Tibial nerve (tissue), 4 donors: ENCODE measurements around the gene NSDHL. TPM values are rescaled to one million over a fixed set of nuclear protein-coding genes. Genes with fewer than 3 reads are reported as not detected.

ENCODE experiments used
- DNase-seq, 2 donors: peaks; one replicate each; pipeline ENCODE4 v3.0.0-alpha.2; 2019; ENCODE audit warnings: low spot score in 2 of 2
- H3K27ac ChIP-seq, 4 donors: fragments of 200-600 bp; sonication (generic) in 3 of 4; one replicate each; pipeline ENCODE4 v1.5.1; 2017 to 2019; ENCODE audit warnings: mild to moderate bottlenecking in 1 of 4
- H3K27me3 ChIP-seq, 2 donors: fragments of 200-600 bp; sonication (generic) in 1 of 2; one replicate each; pipeline versions ENCODE4 v1.5.1 to v1.6.0; 2017 to 2019
- H3K36me3 ChIP-seq, 3 donors: fragments of 200-600 bp; sonication (generic); one replicate each; pipeline ENCODE4 v1.5.1; 2018 to 2019
- H3K4me1 ChIP-seq, 4 donors: fragments of 200-600 bp; sonication (generic) in 3 of 4; one replicate each; pipeline ENCODE4 v1.5.1; 2017 to 2019
- H3K4me3 ChIP-seq, 4 donors: fragments of 200-600 bp; sonication (generic) in 3 of 4; one replicate each; pipeline ENCODE4 v1.5.1; 2017 to 2019; ENCODE audit warnings: mild to moderate bottlenecking in 1 of 4, moderate library complexity in 1 of 4
- H3K9me3 ChIP-seq, 4 donors: fragments of 200-600 bp; sonication (generic) in 3 of 4; one replicate each; pipeline ENCODE4 v1.5.1; 2017 to 2019
- CTCF ChIP-seq, 5 experiments: fragments of 200-600 bp in 3 of 5; fragments of 450-650 bp in 2 of 5; sonication (generic) in 3 of 5; IDR thresholded peaks; one replicate each; pipeline ENCODE4 v1.5.1; 2016 to 2019; ENCODE audit warnings: antibody characterized with exemption in 5 of 5, mild to moderate bottlenecking in 3 of 5, moderate library complexity in 2 of 5
- EP300 ChIP-seq, 2 donors: sonication (generic); formaldehyde crosslinking; IDR thresholded peaks; one replicate each; pipeline ENCODE4 v1.6.1; 2017; ENCODE audit warnings: antibody characterized with exemption in 2 of 2, mild to moderate bottlenecking in 1 of 2
- POLR2A ChIP-seq, 2 donors: fragments of 450-650 bp; IDR thresholded peaks; one replicate each; pipeline ENCODE4 v1.6.1; 2017; ENCODE audit warnings: antibody characterized with exemption in 2 of 2, mild to moderate bottlenecking in 2 of 2, moderate library complexity in 2 of 2
- WGBS, 2 donors: methylation state at CpG; one replicate each; pipeline ENCODE4 v1.1.5; 2018; 5-methylcytosine and 5-hydroxymethylcytosine counted together
- total RNA-seq, 4 donors: library from RNA; depleted of rRNA; stranded (reverse); fragments of >200 nt; gene quantifications; one replicate each; pipeline ENCODE4 v1.1.0, GENCODE V29; 2016

Gene NSDHL
- total RNA-seq, 4 donors from 2014 or later = 8.0 to 16.8 (median 12.5) TPM

GRCh38 chrX:152897222-152898131 is 66.6 kb downstream of the NSDHL start, which contains the start of gene ZNF185:
Gene ZNF185 (plus strand): TSS chrX:152898067. CDS start chrX:152914490, 16,423 bp downstream.
- Histone ChIP-seq H3K9me3 (no peaks in the 10 kb centered on the region), H3K36me3 (no peaks in the 10 kb centered on the region), H3K27ac (peak within 1 kb of the TSS in 1 of 4 donors; percentile 65), H3K4me1 (no peaks in the 10 kb centered on the region), H3K4me3 (peak within 1 kb of the TSS in 3 of 4 donors; percentile 19 to 49 (median 29)), H3K27me3 (peaks cover 0 to 11% of the 10 kb centered on the region in 2 donors)
- 5 to 47% methylated on average over 26 to 53 of the region's 64 CpGs for WGBS, 2 donors
- TF ChIP-seq EP300 (IDR thresholded peaks at IDR 0.05) (no peak), POLR2A (IDR thresholded peaks at IDR 0.05) (no peak)
- no peak for DNase-seq

GRCh38 chrX:152898442-152898841 is 67.6 kb downstream of the NSDHL start:
- no peaks in the 10 kb centered on the region for H3K36me3 ChIP-seq
- H3K4me1 ChIP-seq = no peaks in the 10 kb centered on the region
- H3K4me3 ChIP-seq = peak overlapping the region in 2 of 4 donors; percentile 5 to 49
- no peak for DNase-seq
- H3K27ac ChIP-seq = peak overlapping the region in 1 of 4 donors; percentile 65
- WGBS, 2 donors = 72 to 76% methylated on average over 6 to 10 of the region's 10 CpGs
- no peak for TF ChIP-seq CTCF (IDR thresholded peaks at IDR 0.05)
- no peak for TF ChIP-seq POLR2A (IDR thresholded peaks at IDR 0.05)
- TF ChIP-seq EP300 (IDR thresholded peaks at IDR 0.05) = no peak
- peaks cover 0 to 11% of the 10 kb centered on the region in 2 donors for H3K27me3 ChIP-seq
- H3K9me3 ChIP-seq = no peaks in the 10 kb centered on the region

GRCh38 chrX:152899111-152899873 is 68.4 kb downstream of the NSDHL start:
- Histone ChIP-seq H3K4me1 (peaks cover 0 to 3% (median 0%) of the 10 kb centered on the region in 4 donors), H3K36me3 (no peaks in the 10 kb centered on the region), H3K27me3 (peaks cover 0 to 11% of the 10 kb centered on the region in 2 donors), H3K4me3 (no peak overlapping the region), H3K9me3 (no peaks in the 10 kb centered on the region), H3K27ac (peak overlapping the region in 1 of 4 donors; percentile 65)
- no peak for DNase-seq
- no peak for TF ChIP-seq EP300 (IDR thresholded peaks at IDR 0.05)
- no peak for TF ChIP-seq CTCF (IDR thresholded peaks at IDR 0.05)
- no peak for TF ChIP-seq POLR2A (IDR thresholded peaks at IDR 0.05)
- WGBS, 2 donors = 80 to 96% methylated on average over 5 to 12 of the region's 16 CpGs

- 78 to 100% methylated on average over 2 to 12 of the region's 12 CpGs for WGBS, 2 donors
- no peak for DNase-seq
- Histone ChIP-seq H3K27ac (no peak overlapping the region), H3K4me3 (no peak overlapping the region), H3K36me3 (no peaks in the 10 kb centered on the region), H3K9me3 (no peaks in the 10 kb centered on the region), H3K27me3 (peaks cover 0 to 11% of the 10 kb centered on the region in 2 donors), H3K4me1 (peaks cover 0 to 8% (median 0%) of the 10 kb centered on the region in 4 donors)
- TF ChIP-seq EP300 (IDR thresholded peaks at IDR 0.05) = no peak
- TF ChIP-seq POLR2A (IDR thresholded peaks at IDR 0.05) = no peak
- no peak for TF ChIP-seq CTCF (IDR thresholded peaks at IDR 0.05)
Observed at GRCh38 chrX:152899874-152900719, 69.2 kb downstream of the NSDHL start.

- Histone ChIP-seq H3K4me3 (no peak overlapping the region), H3K4me1 (peaks cover 0 to 8% (median 0%) of the 10 kb centered on the region in 4 donors), H3K9me3 (no peaks in the 10 kb centered on the region), H3K36me3 (no peaks in the 10 kb centered on the region), H3K27me3 (peaks cover 0 to 14% of the 10 kb centered on the region in 2 donors), H3K27ac (no peak overlapping the region)
- 90 to 99% methylated on average over 8 of the region's 8 CpGs for WGBS, 2 donors
- no peak for DNase-seq
- TF ChIP-seq EP300 (IDR thresholded peaks at IDR 0.05) (no peak), CTCF (IDR thresholded peaks at IDR 0.05) (no peak), POLR2A (IDR thresholded peaks at IDR 0.05) (no peak)
Observed at GRCh38 chrX:152900937-152901445, 70.1 kb downstream of the NSDHL start.
